Measurements from ENCODE around the gene RAB35.

Gene RAB35

DNA sequence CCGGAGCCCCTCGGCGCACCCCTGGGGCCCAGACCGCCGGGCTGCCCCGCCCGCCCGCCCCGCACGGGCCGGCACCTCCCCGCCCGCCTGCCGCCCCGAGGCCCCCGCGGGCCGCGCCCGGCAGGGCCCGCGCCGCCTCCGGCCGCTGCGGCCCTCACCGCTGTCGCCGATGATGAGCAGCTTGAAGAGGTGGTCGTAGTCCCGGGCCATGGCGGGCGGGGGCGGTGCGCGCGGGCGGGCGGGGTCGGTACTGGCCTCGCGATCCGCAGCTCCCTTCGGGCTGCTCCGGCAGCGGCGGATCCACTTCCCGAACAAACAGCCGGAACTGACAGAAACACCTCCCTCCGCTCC, at the start of gene RAB35:
TSS of gene RAB35 (minus strand) at position 313 of the 351 bp plus-strand sequence. CDS start at position 210, 103 bp downstream.
- no peak for DNase-seq (ENCODE audit: low read depth in 1 of 2, low spot score in 1 of 2)

DNA sequence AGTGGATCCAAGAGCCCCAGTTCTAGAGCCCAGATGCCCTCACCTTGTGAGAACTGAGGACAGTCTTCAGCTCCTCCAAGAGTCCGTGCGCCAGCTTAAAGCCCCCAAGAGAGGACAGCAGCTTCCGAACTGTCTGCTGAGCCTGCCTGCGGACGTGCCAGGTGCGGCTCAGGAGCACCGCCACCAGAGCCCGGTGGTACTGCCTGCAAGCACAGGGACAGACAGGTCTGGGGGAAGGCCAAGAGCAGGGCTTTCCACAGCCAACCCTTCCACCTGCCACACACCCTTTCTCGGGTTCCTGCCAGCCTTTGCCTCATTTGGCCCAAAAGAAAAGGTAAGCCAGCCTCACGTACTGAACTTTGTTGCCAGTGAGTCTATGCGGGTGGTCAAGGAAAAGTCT, 47.7 kb upstream of the RAB35 start:
- DNase-seq (ENCODE audit: low read depth in 1 of 2, low spot score in 1 of 2): no peak

DNA sequence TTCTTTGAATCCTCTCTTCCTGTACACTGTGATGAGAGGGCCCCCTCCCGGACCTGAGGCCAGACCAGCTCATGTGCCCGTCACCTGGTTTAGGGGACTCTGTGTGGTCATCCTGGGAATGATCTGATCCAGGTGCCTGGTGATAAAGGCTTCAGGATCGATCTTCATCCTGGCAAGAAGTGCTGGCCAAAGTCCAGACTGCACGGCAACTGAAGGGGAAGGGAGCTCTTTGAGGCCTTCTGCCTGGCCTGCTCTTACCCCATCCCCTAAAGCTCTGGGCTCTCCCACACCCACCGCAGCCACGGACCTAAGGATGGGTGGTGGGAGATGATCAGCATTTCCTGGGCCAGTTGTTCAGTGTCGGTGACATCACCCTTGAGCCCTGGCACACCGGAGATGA, 46.2 kb upstream of the RAB35 start:
- no peak for DNase-seq (ENCODE audit: low read depth in 1 of 2, low spot score in 1 of 2)

DNA sequence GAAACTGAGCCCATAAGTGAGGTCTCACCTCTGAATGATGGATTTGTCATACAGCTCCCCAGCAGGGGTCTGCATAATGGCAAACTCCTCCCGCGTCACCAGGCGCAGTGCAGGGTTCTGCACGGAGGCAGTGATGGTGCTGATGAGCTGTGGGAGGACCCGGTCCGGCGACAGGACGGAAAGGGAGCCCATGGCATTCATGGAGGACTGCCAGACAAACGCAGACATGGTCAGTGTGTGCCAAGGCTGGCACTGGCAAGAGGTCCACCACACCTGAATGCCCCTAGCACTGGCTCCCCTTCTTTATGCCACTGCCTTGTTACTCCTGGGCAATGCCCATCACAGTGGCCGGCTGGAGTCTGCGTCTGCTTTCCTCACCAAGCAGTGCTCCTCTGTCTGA, 45.3 kb upstream of the RAB35 start:
- no peak for DNase-seq (ENCODE audit: low read depth in 1 of 2, low spot score in 1 of 2)

DNA sequence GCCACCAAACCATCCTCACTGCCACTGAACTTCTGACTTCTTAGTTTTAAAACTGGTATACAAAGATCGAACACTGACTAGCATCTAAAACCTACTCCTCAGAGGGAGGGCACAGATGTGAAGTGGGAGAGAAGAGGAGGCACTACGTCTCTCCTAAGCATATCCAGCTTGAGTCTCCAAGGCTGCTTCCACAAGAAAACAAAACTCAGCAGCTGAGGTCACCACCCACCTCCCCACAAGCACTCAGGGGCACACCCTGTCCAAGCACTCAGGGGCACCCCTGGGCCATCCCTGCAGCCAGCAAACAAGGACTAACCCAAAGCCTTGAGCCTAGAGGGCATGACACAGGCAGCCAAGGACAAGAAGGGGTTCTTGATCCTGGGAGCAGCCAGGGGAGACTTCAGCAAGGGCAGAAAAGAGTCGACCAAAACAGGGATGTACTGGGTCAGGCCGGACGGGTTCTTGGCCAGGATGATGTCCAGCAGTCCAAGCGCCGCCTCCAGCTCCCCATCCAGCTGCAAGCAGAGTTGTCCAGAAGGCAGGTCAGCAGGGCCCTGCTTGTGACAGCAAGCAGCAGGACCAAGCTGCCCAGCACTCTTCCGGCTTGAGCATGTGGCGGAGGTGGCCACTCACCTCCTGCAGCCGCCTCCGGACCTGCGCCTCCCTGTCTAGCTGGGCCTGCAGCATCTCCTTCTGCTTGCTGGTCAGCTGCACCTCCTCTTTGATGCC, 43.1 kb upstream of the RAB35 start:
- no peak for DNase-seq (ENCODE audit: low read depth in 1 of 2, low spot score in 1 of 2)

DNA sequence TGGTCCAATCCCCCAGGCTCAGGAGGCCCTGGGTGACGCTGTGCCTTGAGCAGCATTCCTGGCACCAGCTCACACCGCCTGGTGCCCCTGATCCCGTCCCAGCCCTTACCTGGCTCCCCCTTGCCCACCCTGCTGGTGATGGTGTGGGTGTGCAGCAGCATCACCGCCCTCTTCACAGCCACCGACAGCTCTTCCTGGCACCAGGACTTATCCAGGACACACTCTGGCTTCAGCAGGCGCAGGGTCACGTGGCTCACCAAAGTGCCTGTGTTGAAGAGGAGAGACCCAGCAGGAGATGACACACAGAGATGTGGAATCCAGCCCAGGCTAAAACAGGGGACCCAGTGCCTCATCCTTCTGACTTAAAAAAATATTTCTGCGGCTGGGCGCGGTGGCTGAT, 41.8 kb upstream of the RAB35 start:
- no peak for DNase-seq (ENCODE audit: low read depth in 1 of 2, low spot score in 1 of 2)

DNA sequence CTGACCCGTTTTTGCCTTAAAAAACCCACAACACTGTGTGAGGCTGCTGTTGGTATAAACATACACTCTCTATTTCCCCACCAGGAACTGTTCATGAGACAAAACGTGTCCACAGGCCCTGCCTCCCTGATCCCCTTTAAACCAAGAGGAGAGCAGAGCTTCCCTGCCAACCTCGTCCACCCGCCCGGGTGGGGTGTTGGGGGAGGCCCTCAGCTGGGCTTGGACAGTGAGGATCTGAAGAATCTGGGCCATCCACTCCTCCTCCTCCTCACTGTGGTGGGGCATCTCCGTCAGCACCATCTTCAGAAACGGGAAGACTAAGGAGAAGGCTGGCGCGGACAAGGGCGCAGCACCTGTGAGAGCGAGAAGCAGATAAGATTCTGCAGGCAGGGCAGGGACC, 41.1 kb upstream of the RAB35 start:
- no peak for DNase-seq (ENCODE audit: low read depth in 1 of 2, low spot score in 1 of 2)

DNA sequence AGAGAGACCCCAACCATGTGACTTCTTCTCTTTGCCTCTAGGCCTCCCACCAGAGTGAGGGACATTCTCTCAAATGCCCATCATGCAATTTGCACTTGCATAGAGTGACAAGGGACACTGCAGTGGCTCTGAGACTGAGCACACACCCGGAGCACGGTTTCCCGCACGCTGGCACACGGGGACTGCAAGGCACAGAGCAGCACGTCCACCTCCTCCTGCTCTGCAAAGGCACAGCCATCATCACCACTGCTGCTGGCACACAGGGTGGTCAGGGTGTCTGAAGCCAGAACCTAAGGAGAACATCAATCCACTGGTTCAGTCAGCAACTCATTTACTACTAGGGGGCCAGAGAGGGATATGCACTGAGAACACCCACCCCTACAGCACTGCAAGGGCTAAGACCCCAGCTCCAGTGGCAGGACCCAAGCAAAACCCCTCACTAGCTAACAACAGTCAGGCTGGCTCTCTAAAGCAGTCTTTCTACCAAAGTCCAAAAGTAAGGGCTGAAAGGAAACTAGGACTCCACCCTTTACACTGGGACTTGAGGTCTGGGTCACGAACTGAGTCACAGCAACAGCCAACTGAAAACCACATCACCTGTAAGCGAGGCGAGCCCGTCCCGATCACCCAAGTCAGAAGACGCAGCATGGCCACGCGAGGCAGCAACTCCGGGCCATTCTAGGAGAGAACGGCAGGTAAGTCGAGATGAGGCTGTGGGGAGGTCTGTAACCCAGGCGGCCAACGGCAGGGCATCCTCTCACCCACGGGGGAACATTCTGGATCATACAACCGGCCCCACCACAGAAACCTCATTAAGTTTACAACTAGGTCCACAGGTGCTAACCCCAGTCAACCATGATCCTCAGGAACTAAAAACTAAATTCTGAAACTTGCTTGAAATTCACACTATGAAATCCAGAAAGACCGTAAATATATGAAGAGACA, 40.0 kb upstream of the RAB35 start:
- DNase-seq (ENCODE audit: low read depth in 1 of 2, low spot score in 1 of 2): no peak

DNA sequence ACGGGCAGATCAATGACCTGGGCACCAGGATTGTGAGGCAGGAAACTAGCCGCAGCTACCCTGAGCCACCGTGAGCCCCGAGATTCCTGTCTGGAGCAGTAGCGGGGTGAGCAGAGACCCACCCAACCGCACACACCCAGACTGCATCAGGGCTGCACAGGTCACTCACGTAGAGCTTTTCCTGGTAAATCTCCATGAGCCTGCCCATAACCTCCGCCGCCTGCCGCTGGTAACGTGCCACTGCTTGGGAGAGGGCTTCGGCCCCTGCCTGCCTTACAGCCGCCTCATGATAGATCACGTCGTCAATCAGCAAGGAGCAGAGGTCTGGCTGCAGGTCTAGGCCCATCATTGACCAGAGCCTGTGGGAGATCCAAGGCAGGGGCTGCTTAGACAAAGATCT, 38.5 kb upstream of the RAB35 start:
- no peak for DNase-seq (ENCODE audit: low read depth in 1 of 2, low spot score in 1 of 2)

DNA sequence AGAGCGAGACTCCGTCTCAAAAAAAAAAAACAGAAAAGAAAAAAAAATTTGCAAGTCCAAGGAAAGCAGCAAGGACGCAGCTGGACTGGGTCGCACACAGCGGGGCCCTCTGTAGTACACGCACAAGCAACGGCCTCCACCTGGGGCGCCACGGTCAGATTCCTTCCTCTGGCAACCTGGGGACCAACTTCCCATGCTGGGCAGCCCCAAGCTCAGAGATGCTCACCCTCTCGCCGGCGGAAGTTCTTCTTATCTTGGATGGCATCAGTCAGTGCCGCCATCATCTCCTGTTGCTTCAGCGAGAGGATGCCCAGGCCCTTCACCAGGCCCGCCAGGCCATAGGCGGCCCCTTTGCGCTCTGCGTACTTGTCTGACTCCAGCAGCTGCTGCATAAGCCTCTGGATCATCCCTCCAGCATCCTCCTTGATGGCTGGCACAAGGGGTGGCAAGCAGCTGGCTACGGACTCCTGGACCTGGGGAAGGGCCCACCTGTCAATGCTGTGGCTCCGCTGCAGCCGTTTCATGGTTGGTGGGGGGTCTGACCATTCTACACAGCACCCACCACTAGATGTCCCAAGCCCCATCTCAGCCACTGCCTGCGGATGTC, 34.5 kb upstream of the RAB35 start:
- DNase-seq (ENCODE audit: low read depth in 1 of 2, low spot score in 1 of 2): no peak

DNA sequence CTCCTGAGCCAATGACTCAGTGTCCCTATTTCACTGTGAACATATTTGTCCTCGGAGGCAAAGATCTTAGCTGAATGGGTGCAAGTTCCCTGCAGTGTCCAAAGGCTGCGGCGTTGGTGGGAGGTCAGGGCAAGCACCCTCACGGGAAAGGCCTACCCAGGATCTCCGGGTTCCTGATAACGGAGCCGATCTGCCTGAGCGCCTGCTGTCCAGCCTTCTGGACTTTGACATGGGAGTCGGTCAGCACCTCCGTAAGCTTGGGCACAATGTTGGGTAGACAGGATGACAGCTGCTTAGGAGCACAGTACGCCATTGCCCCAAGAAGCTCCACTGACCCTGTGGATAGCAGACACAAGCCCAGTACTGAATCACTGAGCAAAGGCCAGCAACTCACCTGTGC, 31.5 kb upstream of the RAB35 start:
- no peak for DNase-seq (ENCODE audit: low read depth in 1 of 2, low spot score in 1 of 2)

DNA sequence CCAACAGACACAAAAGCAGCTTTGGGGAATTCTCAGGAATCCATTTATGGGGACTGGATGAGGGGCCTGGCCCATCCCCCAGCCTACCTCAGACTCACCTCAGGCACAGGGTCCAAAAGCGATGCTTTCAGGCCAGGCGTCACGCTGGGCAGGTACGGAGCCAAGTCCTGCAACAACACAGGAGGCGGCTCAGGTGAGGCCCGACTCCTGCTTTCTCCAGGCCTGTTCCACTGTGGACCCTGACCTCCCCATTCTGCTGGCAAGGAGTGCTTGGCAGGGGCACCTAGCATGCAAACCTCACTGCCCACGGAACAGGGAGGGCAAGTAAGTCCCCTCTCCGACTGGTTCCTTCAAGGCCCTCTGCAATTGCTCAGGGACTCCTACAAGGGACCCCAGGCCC, 28.6 kb upstream of the RAB35 start:
- DNase-seq (ENCODE audit: low read depth in 1 of 2, low spot score in 1 of 2): no peak

DNA sequence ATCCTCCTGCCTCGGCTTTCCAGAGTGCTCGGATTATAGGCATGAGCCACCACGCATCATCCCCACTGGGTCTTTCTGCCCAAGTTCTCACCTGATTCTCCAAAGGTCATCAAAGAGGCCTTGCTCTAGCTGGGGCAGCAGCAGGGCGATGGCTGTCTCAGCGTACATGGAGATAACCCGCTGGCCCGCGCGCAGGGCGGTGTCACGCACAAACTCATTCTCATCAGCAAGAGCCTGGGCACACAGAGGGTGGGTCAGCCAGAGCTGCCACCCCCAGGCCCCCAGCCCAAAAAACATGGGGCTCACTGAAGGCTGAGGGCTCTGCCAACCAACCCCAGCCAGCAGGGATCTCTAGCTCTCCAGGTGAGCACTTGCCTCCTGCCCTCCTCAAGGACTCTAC, 27.7 kb upstream of the RAB35 start:
- no peak for DNase-seq (ENCODE audit: low read depth in 1 of 2, low spot score in 1 of 2)

DNA sequence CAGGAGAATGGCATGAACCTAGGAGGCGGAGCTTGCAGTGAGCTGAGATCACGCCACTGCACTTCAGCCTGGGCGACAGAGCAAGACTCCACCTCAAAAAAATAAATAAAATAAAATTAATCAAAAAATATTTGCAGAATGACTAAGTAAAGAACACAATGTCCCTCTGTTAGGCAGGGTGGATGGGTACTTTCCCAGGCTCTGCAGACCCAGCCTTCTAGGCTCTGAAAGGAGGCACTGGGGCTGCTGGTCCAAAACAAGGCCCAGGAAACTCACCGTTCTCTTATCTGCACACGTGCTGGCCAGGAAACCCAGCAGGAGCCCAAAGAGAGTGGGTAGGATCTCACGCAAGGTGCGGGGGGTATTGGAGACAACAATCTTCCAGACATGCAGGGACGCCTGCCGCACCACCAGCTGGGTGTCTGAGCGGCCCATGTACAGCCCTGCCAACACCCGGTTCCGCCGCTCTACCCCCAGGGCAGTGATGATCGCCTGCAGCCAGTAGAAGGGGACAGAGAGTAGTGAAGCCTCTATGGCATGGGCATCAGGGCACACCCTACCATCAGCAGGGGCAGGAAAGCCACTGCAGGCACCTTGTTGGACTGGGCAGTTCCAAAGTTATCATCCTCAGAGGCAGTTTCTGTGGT, 25.8 kb upstream of the RAB35 start:
- no peak for DNase-seq (ENCODE audit: low read depth in 1 of 2, low spot score in 1 of 2)

DNA sequence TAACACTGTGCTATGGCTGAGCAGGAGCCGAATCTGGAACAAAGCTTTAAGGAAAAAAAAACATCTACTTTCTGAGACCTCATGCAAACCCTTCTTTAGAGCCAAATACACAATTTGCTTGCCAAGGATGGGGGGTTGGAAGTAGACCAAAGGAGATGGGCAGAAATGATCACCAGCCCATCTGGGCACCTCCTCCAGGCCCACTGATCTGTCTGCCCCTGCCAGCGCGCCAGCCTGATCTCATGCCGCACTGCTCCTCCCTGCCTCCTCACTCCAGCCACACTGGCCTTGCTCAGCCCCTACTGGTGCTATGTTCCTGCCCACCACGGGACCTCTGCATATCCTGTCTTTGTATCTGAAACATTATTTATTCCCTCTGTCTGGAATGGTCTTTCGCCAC, 24.8 kb upstream of the RAB35 start:
- no peak for DNase-seq (ENCODE audit: low read depth in 1 of 2, low spot score in 1 of 2)

DNA sequence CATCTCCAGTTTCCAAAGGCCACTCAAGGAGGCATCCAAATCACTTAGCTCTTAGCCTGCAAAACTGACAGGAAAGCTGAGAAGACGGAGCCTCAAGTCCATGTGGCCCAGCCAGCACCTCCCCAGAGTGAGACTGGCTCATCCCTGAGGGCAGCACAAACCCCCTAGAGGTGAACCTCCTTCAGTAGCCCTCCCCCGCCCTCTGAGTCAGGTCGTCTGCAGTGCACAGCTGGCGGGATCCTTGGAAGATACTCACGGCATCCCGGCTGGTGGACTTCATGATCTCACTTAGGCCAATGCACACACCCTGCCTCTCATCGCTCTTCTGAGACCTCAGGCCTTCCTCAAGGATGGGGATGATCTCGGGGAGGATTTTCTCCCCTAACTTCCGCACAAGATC, 24.1 kb upstream of the RAB35 start:
- no peak for DNase-seq (ENCODE audit: low read depth in 1 of 2, low spot score in 1 of 2)

DNA sequence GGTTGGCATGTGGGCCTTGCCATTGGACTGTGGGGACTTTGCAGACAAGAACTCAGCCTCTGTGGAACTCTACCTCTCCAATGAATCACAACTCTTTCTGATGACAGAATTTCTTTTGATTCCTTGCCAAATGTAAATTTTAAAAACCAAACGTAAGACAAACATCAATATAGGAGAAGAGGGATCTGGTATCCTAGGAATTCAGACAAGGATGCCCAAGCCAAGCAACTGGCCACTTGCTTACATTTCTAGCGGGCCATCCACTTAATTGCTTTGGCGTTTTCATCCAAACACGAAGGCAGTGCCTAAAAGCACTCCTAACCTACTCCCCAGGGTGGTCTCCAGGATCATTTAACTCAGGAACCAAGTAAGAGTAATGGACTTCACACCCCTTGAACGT, 23.4 kb upstream of the RAB35 start:
- DNase-seq (ENCODE audit: low read depth in 1 of 2, low spot score in 1 of 2): no peak

DNA sequence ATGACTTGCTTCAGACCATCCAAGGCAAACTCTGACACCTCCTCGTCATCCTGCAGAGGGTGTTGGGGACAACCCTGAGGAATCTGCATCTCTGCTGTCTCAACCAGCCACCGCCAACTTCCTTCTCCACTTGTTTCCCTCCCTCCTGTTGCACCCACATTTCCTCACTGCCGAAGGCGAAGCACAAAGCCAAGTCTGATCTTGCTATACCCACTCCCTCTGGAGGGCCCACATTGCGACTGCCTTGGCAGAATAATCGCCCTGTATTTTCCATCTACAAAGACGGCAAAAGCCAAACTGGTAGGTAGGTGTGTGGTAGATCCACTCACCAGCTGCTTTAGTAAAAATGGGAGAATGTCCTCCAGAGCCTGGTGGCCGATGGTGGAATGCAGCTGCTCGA, 21.8 kb upstream of the RAB35 start:
- DNase-seq (ENCODE audit: low read depth in 1 of 2, low spot score in 1 of 2): no peak

DNA sequence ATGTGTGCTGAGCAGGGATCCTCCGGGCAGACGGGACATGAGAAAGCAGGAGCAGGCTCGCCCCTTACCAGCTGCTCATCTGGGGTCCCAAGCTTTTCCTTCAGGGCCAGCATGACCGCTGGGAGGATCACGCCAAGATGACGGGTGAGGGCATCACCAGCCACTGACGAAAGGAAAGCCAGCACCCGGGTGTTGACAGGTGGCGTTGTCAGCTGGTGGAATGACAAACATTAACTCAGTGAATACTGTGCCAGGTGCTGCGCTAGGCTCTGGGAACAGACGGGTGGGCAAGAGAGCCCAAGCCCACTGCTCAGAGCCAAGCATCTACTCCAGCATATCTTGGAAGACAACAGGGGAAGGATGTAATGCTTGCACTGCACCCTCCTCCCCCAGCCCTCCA, 21.3 kb upstream of the RAB35 start:
- DNase-seq (ENCODE audit: low read depth in 1 of 2, low spot score in 1 of 2): no peak

DNA sequence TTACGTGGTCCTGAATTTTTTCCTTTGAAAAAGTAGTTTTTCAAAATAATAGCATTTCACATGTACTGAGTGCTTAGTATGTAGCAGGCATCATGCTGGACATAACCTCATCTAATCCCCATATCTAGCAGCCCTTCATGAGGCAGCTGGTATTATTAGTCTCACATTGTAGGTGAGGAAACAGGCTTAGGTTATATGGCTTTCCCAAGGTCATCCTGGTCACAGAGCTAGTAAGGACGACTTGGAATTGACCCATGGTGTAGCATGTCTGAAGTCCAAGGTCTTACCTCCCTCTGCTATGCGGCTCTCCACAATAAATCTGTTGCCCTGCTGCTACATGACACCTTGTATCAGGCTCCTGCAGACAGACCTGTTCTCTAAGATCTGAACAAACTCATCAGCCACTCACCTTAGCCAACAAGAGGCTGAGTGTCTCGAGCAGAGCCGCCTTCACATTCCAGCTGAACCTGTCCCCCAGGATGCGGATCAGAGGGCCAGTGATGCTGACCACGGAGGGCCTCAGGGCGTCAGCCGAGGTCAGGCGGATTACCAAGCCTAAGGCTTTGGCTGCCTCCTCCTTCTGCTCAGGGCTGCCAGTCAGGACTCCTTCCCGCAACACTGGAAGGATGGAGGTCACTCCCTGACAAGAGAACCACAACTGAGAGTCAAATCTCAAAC, 19.7 kb upstream of the RAB35 start:
- DNase-seq (ENCODE audit: low read depth in 1 of 2, low spot score in 1 of 2): no peak

DNA sequence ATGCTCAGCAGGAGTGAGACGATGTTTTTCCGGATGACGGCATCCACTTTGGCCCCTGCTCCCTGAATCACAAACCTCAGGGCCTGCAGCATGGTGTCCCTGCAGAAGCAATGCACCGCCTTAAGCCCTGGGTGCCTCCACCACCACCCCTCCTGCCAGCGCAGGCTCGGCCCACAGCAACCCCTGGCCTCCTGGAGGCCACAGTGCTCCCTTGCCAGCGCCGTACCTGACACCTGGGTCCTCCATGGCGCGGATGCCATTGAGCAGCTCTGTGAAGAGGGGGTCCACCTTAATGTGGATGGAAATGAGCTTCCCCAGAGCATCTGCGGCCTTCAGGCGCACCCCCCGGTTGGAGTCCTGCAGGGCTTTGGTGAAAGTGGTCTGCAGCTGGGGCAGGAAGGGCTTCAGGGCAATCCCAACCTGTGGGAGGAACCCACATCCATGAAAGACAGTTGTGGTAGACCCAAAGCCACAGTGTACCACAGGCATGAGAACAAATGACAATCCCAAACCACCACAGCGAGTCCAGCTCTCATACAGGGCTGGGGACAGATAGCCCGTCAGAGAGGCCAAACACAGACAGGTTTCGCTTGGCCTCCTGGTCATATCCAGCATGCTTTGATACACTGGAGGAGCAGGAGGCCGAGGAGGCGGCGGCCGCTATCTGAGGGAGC, 17.9 kb upstream of the RAB35 start:
- no peak for DNase-seq (ENCODE audit: low read depth in 1 of 2, low spot score in 1 of 2)
